Measurements from ENCODE around the gene TMPRSS11A.

- TF ChIP-seq CTCF (IDR thresholded peaks at IDR 0.05) (no peak), POLR2A (IDR thresholded peaks at IDR 0.05) (no peak), POLR2AphosphoS5 (IDR thresholded peaks at IDR 0.05) (no peak)
These were observed 101.8 kb downstream of the TMPRSS11A start for GRCh38 chr4:67861513-67861912.
